DMS153 (cell line): ENCODE data around the gene CABLES1.
"Not testable (repeated sequence)": the region's sequence is repeated elsewhere in the genome, so short reads cannot be mapped to it uniquely, and the experiment has no call there.

Experiments
- DNase-seq: peaks from one replicate; lab custom pipeline; 2025; lab: John Stamatoyannopoulos, UW

Gene CABLES1, protein sequence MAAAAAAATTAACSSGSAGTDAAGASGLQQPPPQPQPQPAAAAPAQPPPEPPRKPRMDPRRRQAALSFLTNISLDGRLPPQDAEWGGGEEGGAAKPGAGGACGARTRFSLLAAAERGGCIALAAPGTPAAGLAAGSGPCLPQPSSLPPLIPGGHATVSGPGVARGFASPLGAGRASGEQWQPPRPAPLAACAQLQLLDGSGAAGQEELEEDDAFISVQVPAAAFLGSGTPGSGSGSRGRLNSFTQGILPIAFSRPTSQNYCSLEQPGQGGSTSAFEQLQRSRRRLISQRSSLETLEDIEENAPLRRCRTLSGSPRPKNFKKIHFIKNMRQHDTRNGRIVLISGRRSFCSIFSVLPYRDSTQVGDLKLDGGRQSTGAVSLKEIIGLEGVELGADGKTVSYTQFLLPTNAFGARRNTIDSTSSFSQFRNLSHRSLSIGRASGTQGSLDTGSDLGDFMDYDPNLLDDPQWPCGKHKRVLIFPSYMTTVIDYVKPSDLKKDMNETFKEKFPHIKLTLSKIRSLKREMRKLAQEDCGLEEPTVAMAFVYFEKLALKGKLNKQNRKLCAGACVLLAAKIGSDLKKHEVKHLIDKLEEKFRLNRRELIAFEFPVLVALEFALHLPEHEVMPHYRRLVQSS

DNA sequence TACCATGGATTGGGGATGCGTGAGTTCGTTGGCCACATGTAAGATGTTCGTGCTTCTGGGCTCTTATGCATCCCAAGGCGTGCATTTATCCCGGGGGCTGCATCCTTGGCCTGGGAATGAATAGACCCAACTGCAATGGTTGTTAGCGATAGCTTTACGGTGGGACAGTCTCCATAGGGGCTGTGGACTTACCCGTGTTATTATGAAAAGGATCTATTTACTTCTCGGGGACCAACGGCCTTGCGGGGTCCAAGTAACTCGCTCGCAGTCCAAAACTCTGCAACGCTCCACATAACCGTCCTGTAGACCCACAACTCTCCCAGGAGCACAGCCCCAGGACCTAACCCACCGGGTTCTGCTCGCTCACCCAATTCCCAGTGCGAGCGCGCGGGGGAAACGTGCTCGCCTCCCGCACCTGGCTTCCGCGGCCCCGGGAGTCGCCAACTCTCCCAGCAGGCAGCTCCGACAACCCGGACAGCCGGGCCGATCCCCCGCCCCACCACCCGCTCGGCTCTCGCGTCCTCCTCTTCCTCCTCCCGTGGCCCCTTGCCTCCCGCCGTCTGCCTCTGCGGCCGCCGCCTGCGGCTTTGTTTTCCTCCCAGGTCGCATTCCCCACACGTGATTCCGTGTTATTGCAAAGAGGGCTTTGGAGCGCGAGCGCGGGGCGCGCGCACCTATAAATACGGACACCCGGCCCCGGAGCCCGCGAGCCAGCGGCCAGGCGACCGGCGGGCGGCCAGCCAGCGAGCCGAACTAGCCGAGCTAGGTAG, at the start of gene CABLES1:
CABLES1 (plus strand) TSS at position 706 of the 770 bp plus-strand sequence. CDS start 278 bp downstream, outside the sequence.
- peak; percentile 55 for DNase-seq

DNA sequence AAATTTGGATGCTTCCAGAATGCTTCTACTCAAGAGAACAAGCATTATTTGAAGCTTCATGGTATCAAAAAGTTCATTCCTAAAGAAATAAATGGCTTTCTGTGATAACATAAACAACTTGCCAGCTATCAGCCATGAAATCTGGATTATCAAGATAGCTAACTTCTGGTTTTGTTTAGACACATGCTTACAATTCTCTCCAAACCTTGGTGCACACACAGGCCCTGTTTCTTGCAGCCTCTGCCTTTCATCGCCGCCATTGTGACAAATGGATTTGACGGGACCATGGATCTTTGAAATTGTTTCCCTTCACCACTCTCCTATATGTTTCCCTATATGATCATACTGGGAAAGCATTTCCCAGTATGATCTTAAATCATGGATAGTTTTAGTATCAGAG, 47.9 kb upstream of the CABLES1 start:
- no peak for DNase-seq

DNA sequence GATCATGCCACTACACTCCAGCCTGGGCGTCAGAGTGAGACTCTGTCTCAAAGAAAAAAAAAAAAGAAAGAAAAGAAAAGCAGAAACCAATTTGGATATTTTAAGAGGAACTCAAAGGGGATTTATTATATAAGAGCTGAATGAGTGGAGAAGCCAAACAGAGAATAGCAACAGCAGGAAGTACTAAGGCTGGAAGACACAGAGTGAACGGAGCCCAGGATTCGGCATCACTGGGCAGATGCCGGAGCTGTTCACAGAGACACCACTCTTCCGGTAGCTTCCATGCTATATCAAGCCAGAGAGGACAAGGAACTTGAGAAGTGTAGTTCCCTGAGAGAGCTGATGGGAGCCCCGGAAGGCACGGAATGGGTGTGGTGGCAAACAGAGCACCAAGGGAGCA, 47.0 kb upstream of the CABLES1 start:
- DNase-seq, result no peak

DNA sequence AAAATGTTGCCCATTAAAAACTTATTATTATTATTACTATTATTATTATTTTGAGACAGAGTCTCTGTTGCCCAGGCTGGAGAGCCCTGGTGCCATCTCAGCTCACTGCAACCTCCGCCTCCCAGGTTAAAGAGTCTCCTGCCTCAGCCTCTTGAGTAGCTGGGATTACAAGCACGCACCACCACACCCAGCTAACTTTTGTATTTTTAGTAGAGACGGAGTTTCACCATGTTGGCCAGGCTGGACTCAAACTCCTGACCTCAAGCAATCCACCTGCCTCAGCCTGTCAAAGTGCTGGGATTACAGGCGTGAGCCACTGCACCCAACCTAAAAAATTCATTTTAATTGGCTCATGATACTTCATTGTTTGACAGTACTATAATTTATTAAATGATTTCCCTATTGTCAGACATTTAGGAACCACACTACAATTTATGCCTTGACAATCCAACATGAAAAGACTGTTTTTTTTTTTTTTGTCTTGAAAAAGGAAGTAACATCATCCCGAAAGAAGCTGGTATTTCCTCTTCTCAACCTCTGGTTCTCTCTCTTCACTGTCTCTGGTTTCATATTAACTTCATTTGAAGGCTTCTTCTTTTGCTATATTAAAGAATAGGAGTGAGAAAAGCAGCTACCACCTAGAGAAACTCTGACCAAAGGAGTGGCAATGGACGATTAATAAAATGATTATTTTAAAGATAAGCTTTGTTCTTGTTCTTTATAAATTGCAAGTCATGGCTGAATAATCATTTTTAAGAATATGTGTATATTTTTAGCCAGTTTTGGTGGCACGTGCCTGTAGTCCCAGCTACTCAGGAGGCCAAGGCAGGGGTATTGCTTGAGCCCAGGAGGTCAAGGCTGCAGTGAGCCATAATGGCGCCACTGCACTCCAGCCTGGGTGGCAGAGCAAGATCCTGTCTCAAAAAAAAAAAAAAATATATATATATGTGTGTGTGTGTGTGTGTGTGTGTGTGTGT, 44.0 kb upstream of the CABLES1 start:
- DNase-seq, result not testable (repeated sequence)

DNA sequence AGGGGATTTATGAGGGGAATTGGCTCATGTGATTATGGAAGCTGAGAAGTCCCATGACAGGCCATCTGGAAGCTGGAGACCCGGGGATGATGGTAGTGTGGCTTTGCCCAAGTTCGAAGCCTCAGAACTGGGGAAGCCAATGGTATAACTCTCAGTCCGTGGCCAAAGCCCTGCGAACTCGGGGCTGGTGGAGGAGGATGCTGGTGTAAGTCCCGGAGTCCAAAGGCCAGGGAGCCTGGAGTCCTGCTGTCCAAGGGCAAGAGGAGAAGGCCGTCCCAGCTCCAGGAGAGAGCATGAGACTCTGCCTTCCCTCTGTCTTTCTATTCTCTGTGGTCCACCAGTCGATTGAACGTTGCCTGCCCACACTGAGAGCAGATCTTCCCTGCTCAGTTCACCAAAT, 43.2 kb upstream of the CABLES1 start:
- no peak for DNase-seq

DNA sequence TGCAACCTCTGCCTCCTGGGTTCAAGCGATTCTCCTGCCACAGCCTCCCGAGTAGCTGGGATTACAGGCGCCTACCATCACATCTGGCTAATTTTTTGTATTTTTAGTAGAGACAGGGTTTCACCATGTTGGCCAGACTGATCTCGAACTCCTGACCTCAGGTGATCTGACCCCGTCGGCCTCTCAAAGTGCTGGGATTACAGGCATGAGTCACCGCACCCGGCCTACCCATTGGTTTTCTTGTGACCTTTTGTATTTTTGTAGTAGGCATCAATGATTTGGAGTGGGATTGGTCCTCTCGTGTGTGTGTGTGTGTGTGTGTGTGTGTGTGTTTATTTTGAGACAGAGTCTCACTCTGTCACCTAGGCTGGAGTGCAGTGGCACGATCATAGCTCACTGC, 42.2 kb upstream of the CABLES1 start:
- not testable (repeated sequence) for DNase-seq

DNA sequence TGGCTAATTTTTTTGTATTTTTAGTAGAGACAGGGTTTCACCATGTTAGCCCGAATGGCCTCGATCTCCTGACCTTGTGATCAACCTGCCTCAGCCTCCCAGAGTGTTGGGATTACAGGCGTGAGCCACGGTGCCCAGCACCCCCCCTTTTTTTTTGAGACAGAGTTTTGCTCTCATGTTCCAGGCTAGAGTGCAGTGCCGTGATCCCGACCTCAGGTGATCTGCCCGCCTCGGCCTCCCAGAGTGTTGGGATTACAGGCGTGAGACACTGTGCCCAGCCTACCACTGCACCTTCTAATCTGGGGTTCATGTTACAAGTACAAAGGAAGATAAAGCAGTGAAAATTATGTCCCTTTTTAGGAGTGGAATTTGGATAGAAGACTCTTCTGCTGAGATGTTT, 41.5 kb upstream of the CABLES1 start:
- DNase-seq, result no peak

DNA sequence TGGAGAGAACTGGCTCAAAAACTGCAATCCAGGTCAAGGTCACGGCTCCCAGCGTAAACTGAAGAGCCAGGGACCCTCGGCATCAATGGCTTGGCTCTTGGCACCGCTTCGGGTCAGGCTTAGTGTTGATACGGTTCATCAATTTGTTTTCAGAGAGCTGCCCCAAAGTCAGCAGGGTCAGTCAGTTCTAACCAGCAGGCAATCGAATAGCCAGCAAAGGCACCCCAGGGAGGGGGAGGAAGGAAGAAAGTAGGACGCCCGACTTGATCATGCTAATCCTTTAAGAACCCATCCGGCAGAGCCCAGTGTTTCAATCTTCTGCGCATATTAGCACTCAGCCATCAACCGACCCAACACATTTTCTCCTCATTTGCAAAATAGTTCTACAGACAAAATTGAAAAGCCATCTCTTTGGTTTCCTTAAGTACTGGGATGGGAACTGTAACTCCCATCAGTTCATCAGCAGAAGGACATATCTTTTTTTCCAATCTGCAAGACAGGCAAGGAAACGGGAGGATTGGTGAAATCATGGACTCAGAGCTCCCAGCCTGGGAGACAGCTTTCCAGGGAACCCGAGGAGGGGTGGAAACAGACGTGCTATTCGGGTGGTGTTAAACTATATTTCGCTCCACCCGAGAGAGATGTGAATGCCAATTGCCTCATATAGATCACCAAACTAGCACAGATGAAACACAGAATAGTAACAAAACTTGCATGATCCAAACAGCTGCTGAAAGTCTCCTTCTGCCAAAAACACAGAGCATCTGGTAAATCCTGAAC, 40.7 kb upstream of the CABLES1 start:
- DNase-seq, result no peak

DNA sequence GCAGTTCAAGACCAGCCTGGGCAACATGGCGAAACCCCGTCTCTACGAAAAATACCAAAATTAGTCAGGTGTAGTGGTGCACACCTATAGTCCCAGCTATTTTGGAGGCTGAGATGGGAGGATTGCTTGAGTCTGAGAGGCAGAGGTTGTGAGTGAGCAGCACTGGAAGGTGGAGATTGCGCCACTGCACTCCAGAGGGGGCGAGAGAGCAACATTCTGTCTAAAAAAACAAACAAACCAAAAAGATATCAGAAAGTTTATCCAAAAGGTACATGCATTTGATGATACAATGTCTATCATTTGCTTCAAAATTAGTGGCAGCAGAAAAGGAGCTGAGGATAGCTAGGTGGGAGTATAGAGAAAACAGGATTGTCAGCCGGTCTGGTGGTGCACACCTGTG, 39.8 kb upstream of the CABLES1 start:
- DNase-seq, result no peak

DNA sequence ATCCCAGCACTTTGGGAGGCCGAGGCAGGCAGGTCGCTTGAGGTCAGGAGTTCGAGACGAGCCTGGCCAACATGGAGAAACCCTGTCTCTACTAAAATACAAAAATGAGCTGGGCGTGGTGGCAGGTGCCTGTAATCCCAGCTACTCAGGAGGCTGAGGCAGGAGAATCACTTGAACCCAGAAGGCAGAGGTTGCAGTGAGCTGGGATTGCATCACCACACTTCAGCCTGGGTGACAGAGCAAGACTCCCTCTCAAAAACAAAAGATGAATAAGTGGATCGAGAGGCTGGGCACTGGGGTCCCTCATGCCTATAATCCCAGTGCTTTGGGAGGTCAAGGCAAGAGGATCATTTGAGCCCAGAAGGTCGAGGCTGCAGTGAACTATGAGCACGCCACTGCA, 38.3 kb upstream of the CABLES1 start:
- DNase-seq, result not testable (repeated sequence)

DNA sequence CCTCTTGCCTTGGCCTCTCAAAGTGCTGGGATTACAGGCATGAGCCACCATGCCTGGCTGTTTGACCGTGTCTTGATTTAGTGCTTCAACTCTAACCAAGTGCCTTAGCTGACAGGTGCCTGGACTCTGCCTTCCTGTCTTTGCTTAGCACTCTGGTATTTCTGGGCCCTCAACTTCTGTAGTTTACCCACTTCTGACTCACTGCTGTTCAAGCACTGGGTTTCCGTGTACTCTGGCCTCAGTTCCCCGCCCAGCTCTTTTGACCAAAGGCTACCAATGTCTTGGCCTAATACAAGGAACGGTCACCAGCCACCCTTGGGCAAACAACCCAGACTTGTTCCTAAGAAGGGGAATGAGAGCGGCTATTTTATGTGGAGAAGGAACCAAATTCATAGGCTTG, 35.7 kb upstream of the CABLES1 start:
- no peak for DNase-seq

DNA sequence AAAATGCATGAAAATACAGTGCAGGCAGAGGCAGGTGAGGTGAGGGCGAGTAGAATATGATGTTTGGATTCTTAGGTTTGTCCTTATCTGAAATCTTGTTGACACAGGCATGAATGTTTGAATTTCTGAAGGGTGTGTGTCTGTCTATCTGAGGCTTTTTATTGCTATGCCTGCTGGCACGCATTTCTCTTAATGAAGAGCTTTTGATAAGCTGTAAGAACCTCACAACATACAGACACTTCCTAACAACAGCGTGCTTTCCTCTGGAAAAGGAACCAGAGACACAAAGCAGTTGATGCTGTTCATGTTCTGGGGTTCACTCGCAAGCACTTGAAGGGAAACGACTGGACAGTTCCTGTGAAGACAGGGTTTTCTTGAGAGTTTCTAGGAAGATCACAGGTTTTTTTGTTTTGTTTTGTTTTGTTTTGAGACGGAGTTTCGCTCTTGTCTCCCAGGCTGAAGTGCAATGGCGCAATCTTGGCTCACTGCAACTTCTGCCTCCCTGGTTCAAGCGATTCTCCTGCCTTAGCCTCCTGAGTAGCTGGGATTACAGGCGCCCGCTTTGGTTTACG, 33.3 kb upstream of the CABLES1 start:
- no peak for DNase-seq

DNA sequence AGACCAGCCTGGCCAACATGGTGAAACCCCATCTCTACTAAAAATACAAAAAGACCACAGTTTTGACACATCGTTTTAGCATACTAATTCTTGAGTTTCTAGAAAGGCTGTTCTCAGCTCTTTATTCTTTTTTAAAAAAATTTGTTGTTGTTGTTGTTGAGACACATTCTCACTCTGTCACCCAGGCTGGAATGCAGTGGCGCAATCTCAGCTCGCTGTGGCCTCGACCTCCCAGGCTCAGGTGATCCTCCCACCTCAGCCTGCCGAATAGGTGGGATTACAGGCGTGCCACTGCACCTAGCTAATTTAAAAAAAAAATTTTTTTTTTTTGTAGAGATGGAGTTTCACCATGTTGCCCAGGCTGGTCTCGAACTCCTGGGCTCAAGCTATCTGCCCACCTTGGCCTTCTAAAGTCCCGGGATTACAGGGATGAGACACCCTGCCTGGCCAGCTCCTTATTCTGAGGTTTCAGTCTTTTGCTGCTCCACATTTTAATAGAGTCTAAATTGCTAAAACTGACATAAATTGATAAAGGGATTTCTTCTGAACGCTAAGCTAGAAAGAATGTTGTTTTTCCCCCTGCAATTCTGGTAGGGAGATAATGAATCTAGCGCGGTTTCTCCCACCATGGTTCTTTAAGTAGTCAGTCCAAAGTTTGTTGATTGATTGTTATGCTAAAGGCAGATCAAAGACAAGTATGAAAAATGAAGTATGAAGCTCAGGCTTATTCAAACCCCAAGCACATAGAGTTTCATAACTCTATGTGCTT, 32.6 kb upstream of the CABLES1 start:
- DNase-seq, result no peak

DNA sequence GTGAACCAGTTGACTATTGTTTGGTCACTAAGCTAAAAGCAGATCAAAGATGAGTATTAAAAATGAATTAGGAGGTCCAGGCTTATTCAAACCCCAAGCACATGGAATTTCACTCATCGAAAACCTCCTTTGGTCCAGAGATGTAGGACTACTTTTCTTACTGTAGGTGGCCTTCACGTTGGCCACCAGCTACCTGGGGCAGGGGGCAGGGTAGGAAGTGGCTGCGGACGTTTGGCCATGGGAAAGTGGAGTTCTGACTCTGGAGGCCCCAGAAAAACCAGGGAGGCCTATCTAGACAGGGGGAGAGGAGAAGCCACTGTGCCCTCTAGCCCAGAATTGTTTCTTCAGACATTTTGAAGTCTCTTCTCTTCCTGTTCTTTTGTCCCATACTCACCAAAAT, 31.8 kb upstream of the CABLES1 start:
- no peak for DNase-seq

DNA sequence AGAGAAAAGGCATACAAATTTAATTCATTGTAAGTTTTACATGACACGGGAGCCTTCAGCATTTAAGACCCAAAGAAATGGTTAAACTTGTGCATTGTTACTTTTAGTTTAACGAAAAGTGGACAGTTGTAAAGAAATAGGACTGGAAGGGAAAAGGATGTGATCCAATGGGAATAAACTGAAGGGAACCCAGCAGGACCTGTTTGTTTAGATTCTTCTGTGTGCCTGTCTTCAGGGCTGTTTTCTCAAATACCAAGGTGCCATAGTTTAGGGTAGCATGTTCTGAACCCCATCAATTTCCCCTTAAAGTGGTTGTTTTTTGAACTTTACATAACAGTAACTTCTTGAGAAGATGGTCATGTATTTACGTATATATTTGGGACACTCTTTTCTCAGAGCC, 30.3 kb upstream of the CABLES1 start:
- DNase-seq, result no peak

DNA sequence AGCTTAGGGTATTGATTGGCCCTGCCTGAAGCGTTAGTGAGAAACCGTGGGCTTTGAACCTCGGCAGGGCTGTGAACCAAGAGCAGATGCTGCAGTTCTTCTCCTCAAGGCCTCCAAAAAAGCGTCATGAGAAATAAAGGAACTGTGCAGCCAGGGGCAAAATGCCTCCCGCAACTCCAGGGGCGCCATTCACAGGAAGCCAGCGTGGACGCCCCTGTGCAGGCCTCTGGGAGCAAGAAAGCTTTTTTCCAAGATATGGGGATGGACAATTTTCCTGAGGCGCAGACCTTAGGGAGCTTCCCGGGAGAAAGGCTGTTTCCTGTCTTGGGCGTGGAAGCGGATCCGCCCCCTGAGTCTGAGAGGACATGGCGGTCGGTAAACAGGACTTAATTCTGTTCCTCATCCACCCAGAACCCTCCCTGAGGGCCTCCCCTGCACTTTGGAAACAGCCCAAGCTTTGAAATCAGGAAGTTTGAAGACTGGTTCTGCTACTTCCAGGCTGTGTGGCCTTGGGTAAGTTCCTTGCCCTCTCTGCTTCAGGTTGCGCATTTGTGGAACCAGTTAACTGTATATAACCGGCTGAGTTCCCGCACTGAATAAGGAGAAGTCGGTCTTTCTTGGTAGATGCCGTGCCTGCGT, 29.6 kb upstream of the CABLES1 start:
- no peak for DNase-seq

DNA sequence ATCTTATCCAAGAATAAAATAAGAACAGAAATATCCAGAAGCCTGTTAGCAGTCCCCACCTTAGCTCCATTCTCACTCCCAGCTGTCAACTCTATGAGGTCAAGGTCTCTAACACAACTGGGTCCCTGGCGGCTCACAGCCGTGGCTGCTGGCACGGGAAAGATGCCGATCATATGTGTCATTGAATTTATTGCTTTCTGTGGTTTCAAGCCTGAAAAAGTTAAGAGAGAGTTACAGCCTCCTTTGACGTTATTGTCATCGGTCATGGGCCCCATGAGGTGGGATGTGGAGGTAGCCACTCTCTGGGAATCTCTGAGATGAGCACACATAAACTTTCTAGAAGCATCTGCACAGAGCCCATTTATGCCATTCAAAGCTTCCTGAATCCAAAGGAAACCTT, 28.7 kb upstream of the CABLES1 start:
- DNase-seq, result no peak

DNA sequence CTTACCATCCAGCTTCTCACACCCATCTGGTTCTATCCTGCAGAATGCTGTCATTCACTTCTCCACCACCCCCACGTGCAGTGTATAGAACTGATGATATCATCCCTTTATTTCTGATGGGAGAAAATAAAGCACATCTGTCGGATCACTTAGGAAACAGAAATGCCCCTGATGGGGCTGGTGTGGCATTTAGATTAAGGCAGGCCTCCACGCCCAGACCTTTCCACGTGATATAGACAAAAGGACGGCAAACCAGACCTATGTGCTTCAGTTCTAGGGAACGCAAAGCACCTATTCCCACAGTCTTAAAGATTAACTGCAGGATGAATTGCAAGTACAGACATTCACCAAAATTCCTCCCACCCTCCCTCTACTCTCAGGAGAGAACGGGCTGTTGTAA, 27.6 kb upstream of the CABLES1 start:
- no peak for DNase-seq

DNA sequence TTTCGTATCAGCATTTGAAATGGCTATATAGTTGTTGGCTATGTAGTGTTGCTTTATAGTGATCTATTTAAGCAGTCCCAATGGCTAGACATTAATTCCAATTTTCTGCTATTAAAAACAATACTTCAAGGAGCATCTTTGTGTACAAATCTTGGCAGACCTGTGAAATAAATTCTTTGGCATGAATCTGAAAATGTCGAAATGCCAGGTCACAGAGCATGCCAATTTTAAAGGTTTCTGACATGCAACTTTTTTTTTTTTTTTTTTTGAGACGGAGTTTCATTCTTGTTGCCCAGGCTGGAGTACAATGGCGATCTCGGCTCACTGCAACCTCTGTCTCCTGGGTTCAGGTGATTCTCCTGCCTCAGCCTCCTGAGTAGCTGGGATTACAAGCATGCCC, 26.8 kb upstream of the CABLES1 start:
- DNase-seq, result no peak
